HL-60/S4 (cell line): ENCODE measurements around the gene GSDME.
"Not testable (repeated sequence)": the region's sequence is repeated elsewhere in the genome, so short reads cannot be mapped to it uniquely, and the experiment has no call there.

ENCODE experiments used
- in situ Hi-C: fragments of 300-500 bp; cut with MboI; formaldehyde crosslinking; loops from 2 replicates; pipeline ENCODE4 v1.14.3; 2022; ENCODE audit warnings: low sequenced_read_pairs

Gene GSDME

GRCh38 chr7:24757353-24758275 is at the start of gene GSDME:
TSS of gene GSDME (minus strand) at chr7:24757464. CDS start at chr7:24749774, 7,690 bp downstream.
- in situ Hi-C loops = no loop called here

DNA sequence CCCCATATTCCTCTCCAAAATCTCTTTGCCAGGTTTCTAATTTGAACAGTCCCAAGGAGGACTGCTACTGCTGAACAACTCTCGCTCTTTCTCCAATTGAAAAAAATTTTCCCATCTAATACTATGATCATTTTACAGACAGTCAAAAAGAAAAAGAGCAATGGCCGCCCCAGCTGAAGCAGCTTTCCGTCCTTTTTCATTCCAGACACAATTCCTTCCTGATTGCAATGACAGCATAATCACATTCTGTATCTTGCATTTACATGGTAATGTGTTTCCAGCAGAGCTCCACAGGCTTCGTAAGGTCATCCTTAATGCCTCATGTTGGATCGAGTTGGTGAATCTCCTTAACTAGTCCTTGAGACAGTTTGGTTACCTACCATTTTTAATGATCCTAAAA is 45.0 kb upstream of the GSDME start:
- in situ Hi-C loops = loop anchor here (10.0 kb wide), 1 partner anchor 293 kb away; no protein-coding TSS in a partner anchor

GRCh38 chr7:24801883-24802282 is 44.6 kb upstream of the GSDME start:
- in situ Hi-C loops = loop anchor here (10.0 kb wide), 1 partner anchor 293 kb away; no protein-coding TSS in a partner anchor

- in situ Hi-C loops = loop anchor here (10.0 kb wide), 1 partner anchor 294 kb away; no protein-coding TSS in a partner anchor
These were observed 43.4 kb upstream of the GSDME start for GRCh38 chr7:24800667-24801066.

- in situ Hi-C loops = loop anchor here (10.0 kb wide), 1 partner anchor 295 kb away; no protein-coding TSS in a partner anchor
These were observed 42.8 kb upstream of the GSDME start for GRCh38 chr7:24800073-24800472.

- in situ Hi-C loops = no loop called here
These were observed 42.2 kb upstream of the GSDME start for GRCh38 chr7:24799506-24799905.

DNA sequence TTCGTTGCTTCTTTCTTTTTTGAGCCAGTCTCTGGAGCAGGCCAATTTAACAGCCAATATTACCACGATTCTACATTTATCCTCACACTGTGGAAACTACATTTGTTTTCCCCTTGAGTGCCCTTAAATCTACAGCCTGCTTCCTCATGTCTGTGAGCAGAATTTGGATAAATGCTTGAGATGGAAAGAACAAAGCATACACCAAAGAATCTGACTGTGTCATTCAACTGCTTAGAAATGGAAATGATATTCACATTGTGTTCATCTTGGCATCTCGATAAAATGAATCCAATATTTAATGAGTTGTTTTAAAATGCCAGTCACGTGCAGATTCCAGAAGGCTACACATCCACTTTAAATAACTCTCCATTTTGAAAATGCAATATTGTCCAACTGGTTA is 41.0 kb upstream of the GSDME start:
- in situ Hi-C loops = no loop called here

DNA sequence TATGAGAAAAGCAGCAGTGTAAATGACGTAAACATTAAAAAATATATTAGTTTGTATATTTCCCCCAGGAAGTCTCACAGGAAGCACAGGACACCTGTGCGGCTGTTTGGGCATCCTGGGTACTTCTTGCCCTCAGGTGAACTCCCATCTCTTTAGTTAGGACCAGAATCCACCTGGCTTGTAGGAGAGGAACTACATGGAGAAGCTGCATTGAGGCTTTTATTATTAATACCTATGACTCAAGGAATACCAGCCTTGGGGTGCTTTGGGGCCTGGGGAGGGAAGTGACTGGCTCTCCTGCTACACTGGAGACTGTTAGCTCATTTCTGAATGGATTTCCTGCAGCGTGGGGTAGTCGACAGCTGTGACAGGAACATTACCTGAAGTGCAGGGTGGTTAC is 40.0 kb upstream of the GSDME start:
- in situ Hi-C loops = no loop called here

DNA sequence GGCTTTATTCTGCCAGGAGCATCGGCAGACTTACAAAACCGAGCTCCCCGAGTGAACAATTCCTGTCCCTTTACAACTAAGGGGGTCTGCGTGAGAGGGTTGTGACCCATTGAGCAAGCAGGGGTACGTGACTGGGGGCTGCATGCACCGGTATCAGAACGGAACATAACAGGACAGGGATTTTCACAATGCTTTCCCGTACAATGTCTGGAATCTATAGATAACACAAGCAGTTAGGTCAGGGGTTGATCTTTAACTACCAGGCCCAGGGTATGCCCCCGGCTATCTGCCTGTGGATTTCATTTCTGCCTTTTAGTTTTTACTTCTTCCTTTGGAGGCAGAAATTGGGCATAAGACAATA is 38.1 kb upstream of the GSDME start:
- in situ Hi-C loops = no loop called here

DNA sequence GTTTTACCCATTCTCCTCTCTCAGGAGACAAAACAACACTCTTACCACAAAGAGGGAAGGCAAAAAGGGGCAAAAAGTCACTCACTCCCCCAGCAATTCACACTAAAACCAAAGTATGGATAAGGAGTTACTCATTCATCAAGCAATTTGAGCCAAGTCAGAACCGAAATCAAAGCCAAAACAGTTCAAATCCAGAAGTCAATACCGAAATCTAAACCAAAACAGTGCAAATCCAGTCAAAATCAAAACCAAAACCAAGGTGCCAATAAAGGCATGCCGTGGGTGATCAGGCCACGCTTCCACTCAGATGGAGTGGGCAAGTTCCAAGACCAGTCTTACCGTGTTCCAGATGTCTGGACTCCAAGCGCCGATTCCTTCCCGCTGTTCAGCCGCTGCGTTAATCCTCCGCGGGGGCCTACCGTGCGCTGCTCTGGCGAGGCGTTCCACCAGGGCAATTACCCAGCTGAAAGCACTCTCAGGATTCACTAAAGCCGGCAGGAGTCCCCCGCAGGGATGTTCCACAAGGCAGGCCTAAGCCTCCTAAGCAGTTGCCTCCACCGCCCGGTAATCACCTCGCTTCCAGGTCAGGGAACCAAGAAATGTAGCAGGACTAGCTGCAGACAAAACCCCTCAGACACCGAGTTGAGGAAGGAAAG is 37.6 kb upstream of the GSDME start:
- in situ Hi-C loops = not testable (repeated sequence)

DNA sequence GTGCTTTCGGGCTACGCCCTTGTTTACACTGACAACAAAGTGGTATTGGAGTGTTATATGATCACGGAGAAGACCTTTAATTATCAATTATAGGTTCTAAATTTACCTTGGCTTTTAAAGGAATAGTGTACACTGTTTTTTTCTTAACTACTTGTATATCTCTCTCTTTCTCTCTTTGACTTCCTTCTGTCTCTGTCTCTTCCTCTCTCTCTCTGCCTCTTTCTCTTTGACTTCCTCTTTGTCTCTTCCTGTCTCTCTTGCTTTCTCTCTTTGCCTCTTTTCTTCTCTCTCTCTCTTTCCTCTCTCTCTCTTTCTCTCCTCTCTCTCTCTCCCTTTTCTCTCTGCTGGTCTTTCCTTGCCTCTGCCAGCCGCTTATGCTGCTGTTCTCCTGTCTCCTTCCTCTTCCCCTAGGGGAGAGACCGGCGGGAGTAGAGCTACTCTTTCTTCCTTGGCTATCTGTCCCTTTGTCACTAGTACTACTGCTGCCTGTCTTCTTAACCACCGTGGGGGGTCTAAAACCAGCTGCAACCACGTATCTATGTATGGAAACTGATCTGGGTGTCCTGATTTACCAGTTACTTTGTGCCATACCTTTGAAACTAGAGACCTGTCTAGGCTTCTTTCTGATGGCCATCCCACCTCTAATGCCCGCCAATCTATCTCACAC is 36.9 kb upstream of the GSDME start:
- in situ Hi-C loops = no loop called here

DNA sequence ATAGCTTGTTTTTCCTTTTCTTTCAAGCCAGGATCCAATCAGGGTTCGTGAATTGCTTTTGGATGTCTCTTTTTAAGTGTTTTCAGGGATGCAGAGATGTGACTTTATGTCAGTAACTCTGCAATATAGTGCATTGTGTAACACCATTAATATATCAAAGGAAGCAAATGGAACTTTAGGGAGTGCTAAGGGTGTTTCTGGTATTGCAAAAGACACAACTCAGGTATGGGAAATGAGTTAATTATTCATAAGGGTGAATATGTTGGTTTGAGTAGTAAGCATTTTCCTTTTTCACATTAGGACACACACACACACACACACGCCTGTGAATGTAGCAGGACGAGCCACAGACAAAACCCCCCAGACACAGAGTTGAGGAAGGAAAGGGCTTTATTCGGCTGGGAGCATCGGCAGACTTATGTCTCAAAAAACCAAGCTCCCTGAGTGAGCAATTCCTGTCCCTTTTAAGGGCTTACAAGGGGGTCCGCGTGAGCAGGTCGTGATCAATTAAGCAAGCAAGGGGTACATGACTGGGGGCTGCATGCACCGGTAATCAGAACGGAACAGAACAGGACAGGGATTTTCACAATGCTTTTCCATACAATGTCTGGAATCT is 31.8 kb upstream of the GSDME start:
- in situ Hi-C loops = no loop called here

DNA sequence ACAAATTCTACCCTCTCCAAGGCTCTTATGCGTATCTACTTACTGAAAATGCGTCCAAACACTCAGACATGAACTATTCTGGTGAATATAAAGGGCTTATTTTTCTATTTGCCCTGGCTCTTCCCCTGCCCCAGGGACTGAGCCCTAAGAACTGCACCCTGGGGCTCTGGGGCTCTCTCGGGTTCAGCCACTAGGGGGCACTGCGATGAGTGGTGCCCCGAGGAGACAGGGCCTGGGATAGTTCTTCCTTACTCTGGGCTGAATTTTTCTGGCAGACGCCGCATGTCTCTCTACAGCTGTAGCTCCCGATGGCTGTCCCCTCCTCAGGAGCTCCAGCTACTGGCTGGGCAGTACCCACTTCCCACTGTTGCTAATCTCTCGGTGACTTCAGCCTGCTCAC is 30.8 kb upstream of the GSDME start:
- in situ Hi-C loops = no loop called here

DNA sequence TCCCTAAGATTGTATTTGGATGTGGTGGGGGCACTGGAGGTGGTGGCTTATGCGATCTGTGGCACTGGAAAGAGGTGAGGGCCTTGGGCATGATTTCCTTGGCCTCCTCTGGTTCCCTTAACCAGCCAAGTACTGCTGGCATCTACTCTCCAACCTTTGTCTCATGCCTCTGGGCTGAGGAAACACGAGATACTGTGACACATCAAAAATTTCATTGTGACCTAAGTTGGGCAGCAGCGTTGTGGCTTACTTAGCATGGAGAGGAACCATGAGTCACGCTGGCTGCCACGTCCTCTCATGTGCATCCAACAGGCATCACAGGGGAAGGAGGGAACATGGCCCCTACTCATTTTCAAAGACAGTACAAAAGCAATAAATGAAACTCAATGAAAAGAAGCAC is 29.7 kb upstream of the GSDME start:
- in situ Hi-C loops = no loop called here

GRCh38 chr7:24786306-24786705 is 29.0 kb upstream of the GSDME start:
- in situ Hi-C loops = no loop called here

DNA sequence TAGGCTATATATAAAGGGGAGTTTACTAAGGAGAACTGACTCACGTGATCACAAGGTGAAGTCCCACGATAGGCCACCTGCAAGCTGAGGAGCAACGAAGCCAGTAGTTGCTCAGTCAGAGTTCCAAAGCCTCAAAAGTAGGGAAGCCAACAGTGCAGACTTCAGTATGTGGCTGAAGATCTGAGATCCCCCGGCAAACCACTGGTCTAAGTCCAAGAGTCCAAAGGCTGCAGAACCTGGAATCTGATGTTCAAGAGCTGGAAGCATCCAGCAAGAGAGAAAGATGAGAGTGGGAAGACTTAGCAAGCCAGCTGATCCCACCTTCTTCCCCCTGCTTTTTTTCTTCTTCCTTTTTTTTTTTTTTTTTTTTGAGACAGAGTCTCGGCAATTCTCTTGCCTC is 27.0 kb upstream of the GSDME start:
- in situ Hi-C loops = no loop called here

DNA sequence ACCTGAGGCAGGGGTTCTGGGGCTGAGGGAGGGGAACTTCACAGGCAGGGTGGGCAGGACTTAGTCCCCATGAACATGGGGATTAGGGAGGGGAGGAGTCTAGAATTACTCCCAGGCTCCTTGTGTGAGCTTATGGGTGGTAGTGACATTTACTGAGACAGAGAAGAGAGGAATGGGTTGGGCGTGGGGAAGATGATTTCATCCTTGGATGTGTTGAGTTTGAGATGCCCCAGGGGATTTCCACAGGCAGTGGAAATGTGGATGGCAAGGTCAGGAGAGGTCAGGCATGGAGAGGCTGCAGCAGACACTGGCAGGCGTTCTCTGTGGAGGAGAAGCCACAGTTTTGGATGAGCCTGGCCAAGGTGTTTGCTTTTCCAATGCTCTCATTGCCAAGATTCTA is 26.4 kb upstream of the GSDME start:
- in situ Hi-C loops = no loop called here

DNA sequence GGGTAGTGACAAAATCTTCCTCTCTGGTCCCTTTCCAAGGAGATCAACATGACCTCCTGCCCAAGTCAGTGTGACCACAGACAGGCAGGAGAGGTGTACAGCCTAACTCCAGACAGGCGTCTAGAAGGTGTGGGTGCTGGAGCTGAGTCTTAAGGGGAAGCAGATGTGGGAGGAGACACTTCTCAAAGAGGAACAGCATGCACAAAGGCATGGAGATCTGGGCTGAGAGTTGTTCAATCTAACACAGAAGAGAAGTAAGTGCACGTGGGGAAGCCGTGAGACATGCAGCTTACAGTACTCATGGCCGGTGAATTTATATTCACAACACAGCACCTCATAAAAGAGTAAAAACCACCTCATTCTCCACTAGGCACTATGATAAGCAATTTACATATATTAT is 23.8 kb upstream of the GSDME start:
- in situ Hi-C loops = no loop called here

DNA sequence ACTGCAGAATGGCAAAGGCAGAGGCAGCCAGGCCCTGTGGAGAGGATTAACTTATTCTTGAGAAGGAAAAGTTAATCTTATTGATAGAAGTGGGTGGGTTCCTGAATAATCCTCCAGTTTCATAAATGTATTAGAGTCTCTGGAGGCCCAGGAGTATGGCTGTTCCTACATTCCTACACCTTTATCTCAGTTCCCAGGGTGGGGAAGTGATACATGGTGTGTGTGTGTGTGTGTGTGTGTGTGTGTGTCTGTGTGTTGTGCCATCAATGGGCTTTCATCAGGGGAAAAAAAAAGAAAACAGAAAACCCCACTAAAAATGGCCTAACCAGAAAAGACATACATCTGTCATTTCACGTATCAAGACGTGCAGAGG is 22.0 kb upstream of the GSDME start:
- in situ Hi-C loops = no loop called here

- in situ Hi-C loops = no loop called here
These were observed 21.4 kb upstream of the GSDME start for GRCh38 chr7:24778543-24779282.
